Transverse colon (tissue), 4 donors: ENCODE data around the gene SLC32A1.

Experiments
- CTCF ChIP-seq, 5 experiments: fragments of 200-600 bp in 3 of 5; fragments of 450-650 bp in 2 of 5; sonication (generic) in 3 of 5; IDR thresholded peaks; 1 replicate in 2 of 5; 2 replicates in 3 of 5; pipeline ENCODE4 v1.5.1; 2016 to 2017; ENCODE audit warnings: antibody characterized with exemption in 5 of 5, inconsistent platforms in 3 of 5, mild to moderate bottlenecking in 2 of 5, moderate library complexity in 1 of 5
- POLR2AphosphoS5 ChIP-seq, 3 donors: sonication (generic); formaldehyde crosslinking; IDR thresholded peaks; one replicate each; pipeline ENCODE4 v1.6.1; 2016; ENCODE audit warnings: antibody characterized with exemption in 3 of 3

DNA sequence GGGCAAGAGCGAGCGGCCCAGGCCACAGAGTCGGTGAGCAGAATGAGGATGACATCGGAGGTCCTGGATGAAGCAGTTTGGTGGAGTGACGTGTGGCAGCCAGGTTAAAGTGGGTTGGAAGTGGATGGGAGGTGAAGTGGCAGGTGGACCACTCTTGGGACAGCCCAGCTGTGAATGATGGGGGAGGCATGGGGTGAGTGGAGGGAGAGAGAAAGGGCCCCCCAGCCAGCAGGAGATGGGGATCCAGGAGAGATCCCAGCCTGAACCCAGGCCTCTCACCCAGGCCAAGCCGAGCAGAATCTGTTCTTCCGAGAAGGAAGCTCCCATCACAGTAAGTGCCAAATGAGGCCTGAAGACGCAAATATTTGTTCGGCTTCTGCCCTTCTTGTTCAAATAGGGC lies 27.0 kb upstream of the SLC32A1 start:
- TF ChIP-seq POLR2AphosphoS5 (IDR thresholded peaks at IDR 0.05), result no peak
- no peak for TF ChIP-seq CTCF (IDR thresholded peaks at IDR 0.05)
